Measurements from ENCODE around the gene IQCK.

GRCh38 chr16:19707569-19708295, 10.3 kb upstream of the IQCK start:
- no peak for TF ChIP-seq CTCF (IDR thresholded peaks at IDR 0.05)
- no peak for TF ChIP-seq POLR2A (IDR thresholded peaks at IDR 0.05)
- TF ChIP-seq POLR2AphosphoS5 (IDR thresholded peaks at IDR 0.05) = no peak

Measured in stomach (tissue), 4 donors.